NCI-H128 (cell line): ENCODE data around the gene BNIP5.

ENCODE experiments used
- DNase-seq: peaks from one replicate; lab custom pipeline; 2025; ENCODE audit not compliant: unreplicated experiment; lab: John Stamatoyannopoulos, UW

Gene BNIP5

GRCh38 chr6:36326356-36326995 lies 10.2 kb downstream of the BNIP5 start:
- no peak for DNase-seq

GRCh38 chr6:36324715-36325114 lies 12.0 kb downstream of the BNIP5 start:
- no peak for DNase-seq

GRCh38 chr6:36324191-36324590 lies 12.5 kb downstream of the BNIP5 start:
- DNase-seq, result no peak

- no peak for DNase-seq
Observed at GRCh38 chr6:36323062-36323461, 13.6 kb downstream of the BNIP5 start.

GRCh38 chr6:36322591-36322990 lies 14.1 kb downstream of the BNIP5 start:
- no peak for DNase-seq

GRCh38 chr6:36320475-36320874 lies 16.2 kb downstream of the BNIP5 start:
- no peak for DNase-seq

- no peak for DNase-seq
Observed at GRCh38 chr6:36319821-36320220, 16.9 kb downstream of the BNIP5 start.

GRCh38 chr6:36319436-36319762 lies 17.3 kb downstream of the BNIP5 start:
- DNase-seq, result no peak

- DNase-seq, result no peak
Observed at GRCh38 chr6:36318690-36319435, 17.8 kb downstream of the BNIP5 start.

- DNase-seq, result no peak
Observed at GRCh38 chr6:36317623-36318022, 19.1 kb downstream of the BNIP5 start.

- no peak for DNase-seq
Observed at GRCh38 chr6:36315921-36316320, 20.8 kb downstream of the BNIP5 start.

GRCh38 chr6:36314221-36315014 lies 22.3 kb downstream of the BNIP5 start:
- no peak for DNase-seq

GRCh38 chr6:36313649-36313936 lies 23.1 kb downstream of the BNIP5 start:
- DNase-seq, result no peak

GRCh38 chr6:36312854-36313648 lies 23.6 kb downstream of the BNIP5 start:
- DNase-seq, result no peak

- no peak for DNase-seq
Observed at GRCh38 chr6:36309900-36310299, 26.8 kb downstream of the BNIP5 start.

GRCh38 chr6:36309203-36309602 lies 27.5 kb downstream of the BNIP5 start:
- DNase-seq, result no peak

- no peak for DNase-seq
Observed at GRCh38 chr6:36308514-36308913, 28.2 kb downstream of the BNIP5 start.

GRCh38 chr6:36306375-36306774 lies 30.3 kb downstream of the BNIP5 start:
- no peak for DNase-seq

- no peak for DNase-seq
Observed at GRCh38 chr6:36305885-36306284, 30.8 kb downstream of the BNIP5 start.

GRCh38 chr6:36302227-36302976 lies 34.3 kb downstream of the BNIP5 start:
- DNase-seq, result peak; percentile 13

GRCh38 chr6:36301781-36302180 lies 34.9 kb downstream of the BNIP5 start:
- DNase-seq, result peak; percentile 8
